ENCODE data around the gene COPG2.
"Not testable (repeated sequence)": the region's sequence is repeated elsewhere in the genome, so short reads cannot be mapped to it uniquely, and the experiment has no call there.

- TF ChIP-seq CTCF, POLR2A (IDR thresholded peaks at IDR 0.05): not testable (repeated sequence)
These were observed 126.3 kb downstream of the COPG2 start for GRCh38 chr7:130542297-130542696.
